ENCODE results near the gene SOX10.

Gene SOX10

GRCh38 chr22:37983860-37984791 is at the start of gene SOX10:
TSS of gene SOX10 (minus strand) at chr22:37984555. CDS start at chr22:37983784, 771 bp downstream.
- no peak for DNase-seq (ENCODE audit: low read depth)

DNA sequence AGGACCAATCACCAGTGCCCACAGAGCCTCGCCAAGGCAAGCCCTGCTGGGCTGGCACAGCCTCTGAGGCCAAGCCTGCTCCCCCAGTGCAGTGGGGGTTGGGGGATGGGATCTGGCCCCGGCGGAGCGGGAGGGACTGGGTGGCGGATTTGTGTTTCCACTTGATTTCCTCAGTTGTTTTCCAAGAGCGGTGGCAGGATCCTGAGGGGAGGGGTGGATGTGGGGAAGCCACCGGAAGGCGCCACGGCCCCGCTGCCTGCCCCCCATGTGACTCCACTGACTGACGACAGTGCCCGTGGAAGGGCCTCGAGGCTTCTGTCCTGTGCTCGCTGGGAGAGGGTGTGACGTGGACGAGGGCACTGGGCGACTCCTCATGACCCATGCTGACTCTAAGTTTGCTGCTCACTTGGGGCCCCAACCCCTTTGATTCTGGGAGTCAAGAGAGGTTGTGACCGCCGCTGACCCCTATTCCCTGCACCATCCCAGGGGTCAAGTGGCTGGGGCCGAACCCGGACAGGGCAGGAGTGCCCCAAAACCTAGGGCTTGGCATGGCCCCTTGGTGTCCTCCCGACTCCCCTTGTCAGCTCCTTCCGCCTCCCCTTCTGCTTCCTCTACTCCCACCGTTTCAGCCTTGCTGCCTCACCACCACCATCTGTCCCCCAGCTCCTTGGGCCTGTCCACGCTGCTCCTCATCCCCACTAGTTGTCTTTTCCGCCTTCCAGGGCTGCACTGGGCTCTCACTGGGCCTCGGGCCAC is 49.3 kb upstream of the SOX10 start:
- no peak for DNase-seq (ENCODE audit: low read depth)

DNA sequence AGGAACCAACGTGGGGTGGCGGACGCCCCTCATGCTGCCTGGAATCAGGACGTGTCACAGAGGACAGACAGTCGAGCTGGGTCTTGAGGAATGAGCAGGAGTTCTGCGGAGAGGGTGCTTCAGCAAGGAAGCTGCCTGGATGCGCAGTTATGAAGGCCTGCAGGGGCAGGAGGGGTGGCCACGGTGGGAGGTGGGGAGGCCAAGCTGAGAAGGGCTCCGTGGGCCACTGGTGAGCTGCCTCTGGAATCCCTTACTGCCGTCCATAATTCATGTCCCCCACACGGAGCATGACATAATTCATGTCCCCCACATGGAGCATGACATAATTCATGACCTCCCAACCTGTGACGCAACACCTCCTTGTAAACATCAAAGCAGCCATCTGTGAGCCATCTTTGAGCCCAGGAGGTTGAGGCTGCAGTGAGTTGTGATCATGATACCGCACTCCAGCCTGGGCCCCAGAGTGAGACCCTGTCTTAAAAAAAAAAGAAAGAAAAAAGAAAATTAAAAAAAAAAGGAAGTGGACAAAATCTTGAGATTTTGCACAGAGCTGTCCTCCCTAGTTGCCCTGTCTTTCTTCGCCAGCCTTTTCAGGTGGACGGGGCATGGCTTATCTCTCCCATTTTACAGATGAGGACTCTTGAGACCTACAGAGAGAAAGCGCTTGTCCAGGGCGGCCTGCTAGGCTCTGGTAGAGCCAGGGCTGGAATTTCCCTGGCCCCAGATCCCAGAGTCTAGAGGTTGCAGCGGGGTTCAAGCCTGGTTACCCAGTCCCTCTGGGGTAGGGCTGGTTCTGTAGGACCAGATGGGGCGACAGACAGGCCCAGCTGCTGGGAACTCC is 48.5 kb upstream of the SOX10 start:
- DNase-seq (ENCODE audit: low read depth) = peak; percentile 43

- DNase-seq (ENCODE audit: low read depth) = no peak
Measured at GRCh38 chr22:38031491-38031890, 47.1 kb upstream of the SOX10 start.

GRCh38 chr22:38030311-38031133 is 46.2 kb upstream of the SOX10 start:
- no peak for DNase-seq (ENCODE audit: low read depth)

DNA sequence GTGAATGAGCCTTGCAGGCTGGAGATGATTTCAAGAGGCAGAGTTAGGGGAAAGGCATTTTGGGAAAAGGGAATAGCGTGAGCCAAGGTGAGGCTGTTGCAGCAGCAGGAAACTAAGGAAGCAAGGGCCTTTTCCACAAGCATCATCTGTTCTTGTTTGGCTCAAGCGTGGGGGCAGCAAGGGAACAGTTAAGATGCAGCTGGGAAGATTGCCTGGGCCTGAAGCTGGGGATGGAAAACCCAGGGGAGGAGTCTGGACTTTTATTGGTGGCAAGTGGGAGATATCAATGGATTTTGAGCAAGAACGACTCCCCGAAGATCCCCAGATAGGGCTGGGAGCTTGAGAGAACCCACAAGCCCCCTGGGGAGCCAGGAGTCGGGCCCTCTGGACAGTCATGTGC is 45.5 kb upstream of the SOX10 start:
- no peak for DNase-seq (ENCODE audit: low read depth)

- DNase-seq (ENCODE audit: low read depth) = no peak
Measured at GRCh38 chr22:38029370-38029769, 45.0 kb upstream of the SOX10 start.

DNA sequence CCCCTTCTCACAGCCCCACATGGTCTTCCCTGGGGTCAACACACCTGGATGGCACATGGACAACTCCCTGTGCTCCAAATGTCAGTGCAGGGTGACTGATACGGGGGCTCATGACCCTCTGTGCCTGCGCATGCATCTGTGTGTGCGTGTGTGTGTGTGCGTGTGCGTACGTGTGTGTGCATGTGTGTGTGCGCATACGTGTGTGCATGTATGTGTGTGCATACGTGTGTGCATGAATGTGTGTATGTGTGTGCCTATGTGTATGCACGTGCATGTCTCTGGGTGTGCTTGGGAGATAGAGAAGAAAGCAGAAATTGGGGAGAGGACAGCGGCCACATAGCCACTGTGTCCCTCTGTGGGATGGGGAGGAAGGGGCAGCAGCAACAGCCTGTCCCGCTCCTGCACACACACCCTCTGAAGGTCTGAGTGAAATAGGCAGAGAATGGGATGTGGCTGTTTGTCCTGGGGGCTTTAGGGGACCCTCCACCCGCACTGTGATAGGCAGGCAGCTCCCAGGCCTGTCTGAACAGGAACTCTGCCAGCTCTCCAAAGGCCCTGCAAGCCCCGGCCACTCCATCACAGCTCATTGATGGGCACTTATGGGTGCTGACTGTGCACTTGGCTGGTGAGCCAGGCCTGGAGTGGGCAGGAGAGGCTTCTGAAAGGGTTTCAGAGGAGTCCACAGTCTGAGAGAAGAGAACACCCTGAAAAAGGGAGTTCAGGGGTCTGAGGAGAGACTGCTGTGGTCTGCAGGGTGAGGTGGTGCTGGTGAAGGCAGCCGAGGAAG is 44.2 kb upstream of the SOX10 start:
- DNase-seq (ENCODE audit: low read depth) = no peak

DNA sequence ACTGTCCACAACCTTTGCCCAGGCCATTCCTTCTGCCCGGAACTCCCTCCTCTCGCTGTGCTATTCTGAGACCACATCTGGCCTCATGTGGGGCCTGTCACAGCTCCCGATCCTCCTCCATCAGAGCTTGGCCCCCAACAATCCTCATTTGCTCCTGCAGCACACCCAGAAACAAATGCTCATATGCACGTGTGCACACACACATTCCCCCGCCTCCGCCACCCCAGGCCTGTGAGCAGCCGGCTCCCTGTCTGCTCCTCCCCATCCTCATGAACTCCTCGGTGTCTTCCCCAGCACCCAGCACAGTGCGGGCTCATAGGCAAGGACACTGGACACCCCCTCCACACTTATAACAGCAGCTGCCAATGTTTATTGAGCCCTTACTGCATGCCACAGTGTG is 43.1 kb upstream of the SOX10 start:
- no peak for DNase-seq (ENCODE audit: low read depth)

DNA sequence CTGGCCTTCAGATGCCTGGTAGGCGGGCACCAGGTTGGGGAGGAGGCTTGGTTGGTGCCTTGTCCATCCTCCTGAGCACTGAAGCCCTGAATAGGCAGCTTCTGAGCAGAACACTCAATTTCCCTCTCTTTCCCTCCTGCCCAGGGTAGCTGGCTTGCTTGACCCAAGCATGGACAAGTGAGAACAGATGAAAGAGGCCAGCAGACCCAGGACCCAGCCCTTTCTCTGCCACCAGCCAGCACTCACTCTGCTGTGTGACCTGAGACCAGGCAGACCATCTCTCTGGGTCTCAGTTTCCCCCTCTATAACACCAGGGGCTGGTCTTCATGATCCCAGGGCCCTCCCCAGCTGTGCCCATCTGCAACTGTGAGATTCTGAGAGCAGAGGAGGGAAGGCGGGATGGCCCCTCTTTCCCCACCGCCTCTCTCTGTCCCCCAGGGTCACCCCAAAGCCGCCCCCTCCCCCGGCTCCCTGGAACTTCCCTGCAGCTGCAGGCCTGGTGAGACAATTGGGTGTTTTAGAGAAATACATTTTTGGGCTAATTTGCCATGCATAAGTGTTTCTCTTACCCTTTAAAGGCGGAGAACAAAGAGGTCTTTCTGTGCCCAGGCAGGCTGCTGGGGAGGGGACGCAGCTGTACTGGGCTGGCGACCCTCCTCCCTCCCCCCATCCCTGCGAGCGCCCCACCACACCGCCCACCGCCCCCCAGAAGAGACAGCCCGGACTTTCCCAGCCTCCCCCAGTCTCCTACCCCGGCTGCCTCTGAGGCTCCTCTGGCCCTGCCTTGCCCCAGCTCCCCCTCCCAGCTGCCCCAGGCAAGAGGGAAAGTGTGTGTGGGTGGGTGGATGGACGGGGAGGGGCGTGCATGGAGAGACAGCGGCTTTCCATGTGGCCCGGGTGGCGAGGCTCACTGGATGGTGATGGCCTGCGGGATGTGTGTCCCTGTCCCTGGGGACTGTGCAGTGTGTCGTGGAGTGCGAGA is 42.1 kb upstream of the SOX10 start:
- no peak for DNase-seq (ENCODE audit: low read depth)

DNA sequence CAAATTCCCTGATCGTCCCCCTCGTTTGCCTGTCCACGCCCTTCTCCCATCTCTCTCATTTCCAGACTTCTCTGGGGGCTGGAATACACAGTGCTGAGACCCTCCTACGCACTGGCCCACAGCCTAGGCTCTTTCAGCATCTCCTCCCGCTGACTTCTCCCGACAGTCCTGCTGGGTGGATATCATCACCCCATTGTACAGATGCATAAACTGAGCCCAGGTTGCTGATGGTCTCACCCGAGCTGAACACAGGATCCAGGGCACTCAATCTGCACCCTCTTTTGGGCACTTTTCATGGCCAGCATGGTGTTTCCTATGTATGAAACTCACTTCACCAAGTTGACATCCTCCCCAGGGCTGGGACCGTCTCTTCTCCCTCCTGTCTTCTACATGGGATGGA is 41.2 kb upstream of the SOX10 start:
- no peak for DNase-seq (ENCODE audit: low read depth)

- DNase-seq (ENCODE audit: low read depth) = no peak
Measured at GRCh38 chr22:38023045-38023444, 38.7 kb upstream of the SOX10 start.

DNA sequence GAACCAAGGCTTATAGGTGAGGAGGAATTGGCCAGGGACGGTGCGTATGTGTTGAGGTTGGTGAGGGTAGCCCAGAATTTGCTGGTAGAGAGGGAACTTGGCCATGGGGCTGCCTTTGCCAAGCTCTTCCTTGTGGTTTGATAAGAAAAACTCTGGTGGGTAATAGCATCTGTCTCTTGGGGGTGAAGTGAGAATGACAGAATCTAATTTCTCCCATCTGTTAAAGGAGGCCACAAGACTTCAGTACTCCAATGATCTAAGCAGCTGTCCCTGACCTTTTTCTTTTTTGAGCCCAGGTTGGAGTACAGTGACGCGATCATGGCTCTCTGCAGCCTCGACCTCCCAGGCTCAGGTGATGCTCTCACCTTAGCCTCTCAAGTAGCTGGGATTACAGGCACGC is 36.9 kb upstream of the SOX10 start:
- DNase-seq (ENCODE audit: low read depth) = no peak

- DNase-seq (ENCODE audit: low read depth) = no peak
Measured at GRCh38 chr22:38018938-38019827, 34.8 kb upstream of the SOX10 start.

GRCh38 chr22:38017939-38018885 is 33.9 kb upstream of the SOX10 start:
- no peak for DNase-seq (ENCODE audit: low read depth)

- DNase-seq (ENCODE audit: low read depth) = no peak
Measured at GRCh38 chr22:38017272-38017920, 33.0 kb upstream of the SOX10 start.
